CD14-positive monocyte (primary cell): Measurements from ENCODE around the gene TMEM185A. TPM values are rescaled to one million over a fixed set of nuclear protein-coding genes. Genes with fewer than 3 reads are reported as not detected.

Source experiments
- DNase-seq, 3 donors: peaks; one replicate each; pipeline ENCODE4 v3.0.0-alpha.2; 2011 to 2022
- H2AFZ ChIP-seq: 2 replicates; pipeline ENCODE4 v1.6.0; 2012; ENCODE audit warnings: mild to moderate bottlenecking, low read depth, low read length, inconsistent platforms; ENCODE audit not compliant: insufficient read depth, poor library complexity, severe bottlenecking
- H3K27ac ChIP-seq, 2 donors: 1 replicate in 1 of 2; 2 replicates in 1 of 2; pipeline ENCODE4 v1.5.1; 2012 to 2013; ENCODE audit warnings: low read length in 2 of 2, control low read depth in 1 of 2, inconsistent platforms in 1 of 2, low read depth in 1 of 2, mild to moderate bottlenecking in 1 of 2
- H3K27me3 ChIP-seq, 2 donors: one replicate each; pipeline versions ENCODE4 v1.6.0 to v1.6.1; 2011 to 2013; ENCODE audit warnings: low read length in 2 of 2; ENCODE audit not compliant: control insufficient read depth in 2 of 2, insufficient read depth in 2 of 2
- H3K36me3 ChIP-seq, 2 donors: replicated peaks in 1 of 2; 1 replicate in 1 of 2; 2 replicates in 1 of 2; pipeline versions ENCODE4 v1.5.1 to v1.6.1; 2012 to 2013; ENCODE audit warnings: low read length in 2 of 2, control low read depth in 1 of 2, inconsistent platforms in 1 of 2, mild to moderate bottlenecking in 1 of 2; ENCODE audit not compliant: insufficient read depth in 2 of 2, control insufficient read depth in 1 of 2
- H3K4me1 ChIP-seq, 2 donors: 1 replicate in 1 of 2; 2 replicates in 1 of 2; pipeline versions ENCODE4 v1.5.1 to v1.6.1; 2012 to 2013; ENCODE audit warnings: low read length in 2 of 2, control low read depth in 1 of 2, inconsistent platforms in 1 of 2, mild to moderate bottlenecking in 1 of 2, moderate library complexity in 1 of 2; ENCODE audit not compliant: insufficient read depth in 2 of 2, control insufficient read depth in 1 of 2
- H3K4me2 ChIP-seq: replicated peaks from 2 replicates; pipeline ENCODE3; 2012; ENCODE audit warnings: low read length, moderate library complexity, mild to moderate bottlenecking; ENCODE audit not compliant: poor library complexity, severe bottlenecking; ENCODE audit errors: extremely low read depth
- H3K4me3 ChIP-seq, 3 experiments: fragments of 200-600 bp in 1 of 3; sonication (generic) in 1 of 3; replicated peaks in 1 of 3; 1 replicate in 2 of 3; 2 replicates in 1 of 3; pipeline ENCODE4 v1.5.1; 2011 to 2013; ENCODE audit warnings: low read length in 3 of 3, mild to moderate bottlenecking in 3 of 3, control low read depth in 2 of 3, low read depth in 2 of 3, inconsistent platforms in 1 of 3, moderate library complexity in 1 of 3
- H3K79me2 ChIP-seq: 2 replicates; pipeline ENCODE4 v1.6.0; 2012; ENCODE audit warnings: mild to moderate bottlenecking, control low read depth, inconsistent platforms, low read length, moderate library complexity; ENCODE audit not compliant: insufficient read depth
- H3K9ac ChIP-seq: 2 replicates; pipeline ENCODE4 v1.6.0; 2017; ENCODE audit warnings: low read length, mild to moderate bottlenecking; ENCODE audit not compliant: insufficient read depth, poor library complexity, severe bottlenecking
- H3K9me3 ChIP-seq, 2 donors: replicated peaks in 1 of 2; 1 replicate in 1 of 2; 2 replicates in 1 of 2; pipeline versions ENCODE4 v1.5.1 to v1.6.1; 2012 to 2013; ENCODE audit warnings: low read length in 2 of 2, control low read depth in 1 of 2; ENCODE audit not compliant: control insufficient read depth in 1 of 2, insufficient read depth in 1 of 2
- H4K20me1 ChIP-seq: 2 replicates; pipeline ENCODE4 v1.6.0; 2012; ENCODE audit warnings: mild to moderate bottlenecking, low read length, control low read depth, moderate library complexity; ENCODE audit not compliant: insufficient read depth
- H3K27ac Mint-ChIP-seq, 7 donors: one replicate each; pipeline ENCODE4 v1.8.0; 2020; ENCODE audit warnings: mild to moderate bottlenecking in 7 of 7, mixed read lengths in 7 of 7, moderate library complexity in 6 of 7, inconsistent platforms in 2 of 7
- H3K27me3 Mint-ChIP-seq, 3 donors: one replicate each; pipeline ENCODE4 v1.8.0; 2021 to 2022; ENCODE audit warnings: low read depth in 3 of 3, mild to moderate bottlenecking in 3 of 3, mixed read lengths in 3 of 3, moderate library complexity in 3 of 3, inconsistent platforms in 1 of 3
- H3K36me3 Mint-ChIP-seq, 2 donors: one replicate each; pipeline ENCODE4 v1.8.0; 2020; ENCODE audit warnings: mixed read lengths in 2 of 2, inconsistent platforms in 1 of 2, mild to moderate bottlenecking in 1 of 2
- H3K4me1 Mint-ChIP-seq: one replicate; pipeline ENCODE4 v1.8.0; 2020; ENCODE audit warnings: mild to moderate bottlenecking, mixed read lengths
- H3K4me3 Mint-ChIP-seq, 2 donors: one replicate each; pipeline ENCODE4 v1.8.0; 2020; ENCODE audit warnings: mild to moderate bottlenecking in 2 of 2, mixed read lengths in 2 of 2, moderate library complexity in 1 of 2
- H3K9me3 Mint-ChIP-seq, 7 donors: one replicate each; pipeline ENCODE4 v1.8.0; 2020 to 2022; ENCODE audit warnings: mixed read lengths in 7 of 7, mild to moderate bottlenecking in 6 of 7, moderate library complexity in 6 of 7, inconsistent platforms in 2 of 7
- WGBS: methylation state at CpG from one replicate; pipeline ENCODE4 v1.1.5; 2013; ENCODE audit warnings: missing lambda C conversion rate; ENCODE audit not compliant: insufficient coverage; 5-methylcytosine and 5-hydroxymethylcytosine counted together
- intact Hi-C, 2 donors: fragments of 100-400 bp; cut with micrococcal nuclease; formaldehyde crosslinking; loops; one replicate each; pipeline versions ENCODE4 v1.15.0 to v1.15.1; 2023
- polyA plus RNA-seq, 3 donors: library from polyadenylated mRNA; depleted of rRNA in 1 of 3; unstranded in 2 of 3; stranded (reverse) in 1 of 3; fragments of 300-500 nt in 2 of 3; fragments of >200 nt in 1 of 3; fragmentation: Illumina TruSeq in 2 of 3; gene quantifications; 1 replicate in 2 of 3; 2 replicates in 1 of 3; pipeline ENCODE4 v1.2.3, GENCODE V29; 2012 to 2021
- TF ChIP-seq, protein P1 (sequence below): fragments of 200-600 bp; IDR thresholded peaks from one replicate; pipeline ENCODE4 v1.8.0; 2022; ENCODE audit warnings: antibody characterized with exemption, mild to moderate bottlenecking

Gene TMEM185A
- polyA plus RNA-seq, 3 donors = 9.1 to 12.8 (median 12.0) TPM

DNA sequence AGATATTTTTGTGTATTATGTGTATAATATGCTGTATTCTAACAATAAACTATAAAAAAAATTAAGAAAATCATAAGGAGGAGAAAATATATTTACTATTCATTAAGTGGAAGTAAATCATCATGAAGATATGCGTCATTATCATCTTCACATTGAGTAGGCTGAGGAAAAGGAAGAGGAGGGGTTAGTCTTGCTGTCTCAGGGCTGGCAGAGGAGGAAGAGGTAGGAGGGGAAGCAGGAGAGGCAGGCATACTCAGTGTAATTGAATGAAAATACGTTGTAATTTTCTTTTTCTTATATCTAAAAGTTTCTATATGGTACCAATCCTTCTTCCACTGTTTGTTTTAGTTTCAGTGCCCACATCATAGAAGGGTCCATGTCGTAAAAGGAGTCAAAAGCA is 9.8 kb upstream of the TMEM185A start:
- Histone ChIP-seq H3K4me3 (no peak overlapping the region), H2AFZ (no peak overlapping the region), H3K27ac (no peak overlapping the region), H3K4me1 (no peaks in the 10 kb centered on the region), H4K20me1 (no peaks in the 10 kb centered on the region), H3K27me3 (no peaks in the 10 kb centered on the region), H3K79me2 (no peaks in the 10 kb centered on the region), H3K9ac (no peak overlapping the region), H3K9me3 (no peaks in the 10 kb centered on the region), H3K36me3 (no peaks in the 10 kb centered on the region), H3K4me2 (no peak overlapping the region)
- Mint-ChIP-seq H3K9me3 (peaks cover 0 to 11% (median 5%) of the 10 kb centered on the region in 7 donors), H3K4me3 (no peak overlapping the region), H3K27ac (peak overlapping the region in 1 of 7 donors; percentile 70), H3K36me3 (no peaks in the 10 kb centered on the region), H3K27me3 (no peaks in the 10 kb centered on the region), H3K4me1 (no peaks in the 10 kb centered on the region)
- TF ChIP-seq, protein P1, sequence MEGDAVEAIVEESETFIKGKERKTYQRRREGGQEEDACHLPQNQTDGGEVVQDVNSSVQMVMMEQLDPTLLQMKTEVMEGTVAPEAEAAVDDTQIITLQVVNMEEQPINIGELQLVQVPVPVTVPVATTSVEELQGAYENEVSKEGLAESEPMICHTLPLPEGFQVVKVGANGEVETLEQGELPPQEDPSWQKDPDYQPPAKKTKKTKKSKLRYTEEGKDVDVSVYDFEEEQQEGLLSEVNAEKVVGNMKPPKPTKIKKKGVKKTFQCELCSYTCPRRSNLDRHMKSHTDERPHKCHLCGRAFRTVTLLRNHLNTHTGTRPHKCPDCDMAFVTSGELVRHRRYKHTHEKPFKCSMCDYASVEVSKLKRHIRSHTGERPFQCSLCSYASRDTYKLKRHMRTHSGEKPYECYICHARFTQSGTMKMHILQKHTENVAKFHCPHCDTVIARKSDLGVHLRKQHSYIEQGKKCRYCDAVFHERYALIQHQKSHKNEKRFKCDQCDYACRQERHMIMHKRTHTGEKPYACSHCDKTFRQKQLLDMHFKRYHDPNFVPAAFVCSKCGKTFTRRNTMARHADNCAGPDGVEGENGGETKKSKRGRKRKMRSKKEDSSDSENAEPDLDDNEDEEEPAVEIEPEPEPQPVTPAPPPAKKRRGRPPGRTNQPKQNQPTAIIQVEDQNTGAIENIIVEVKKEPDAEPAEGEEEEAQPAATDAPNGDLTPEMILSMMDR = no peak
- WGBS = no CpG with 5 or more reads among the region's 3 CpGs
- no peak for DNase-seq
- intact Hi-C loops = no loop called here

DNA sequence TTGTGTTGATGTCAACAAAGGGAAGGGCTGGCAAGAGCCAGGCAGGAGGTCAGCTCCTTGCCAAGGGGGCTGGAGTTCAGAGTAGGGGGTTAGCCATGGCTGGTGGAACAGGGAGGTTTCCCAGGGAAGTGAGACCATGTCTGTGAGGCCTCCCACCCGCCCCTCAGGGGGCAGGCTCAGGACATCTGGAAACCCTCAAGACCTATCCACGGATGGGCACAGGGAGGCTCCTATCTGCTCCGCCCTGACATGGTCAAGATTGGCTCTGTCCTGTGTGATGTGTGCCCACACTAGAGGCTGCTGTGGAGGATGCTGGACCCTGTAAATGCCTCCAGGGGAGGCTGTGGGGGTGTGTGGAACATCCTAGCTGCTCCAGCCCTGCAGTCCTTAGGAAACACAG is 8.0 kb upstream of the TMEM185A start:
- Mint-ChIP-seq H3K27me3 (peaks cover 0 to 3% (median 2%) of the 10 kb centered on the region in 3 donors), H3K27ac (no peak overlapping the region), H3K36me3 (no peaks in the 10 kb centered on the region), H3K4me3 (no peak overlapping the region), H3K4me1 (no peaks in the 10 kb centered on the region), H3K9me3 (peaks cover 0 to 11% (median 5%) of the 10 kb centered on the region in 7 donors)
- H3K4me1 ChIP-seq = no peaks in the 10 kb centered on the region
- no peak for DNase-seq
- WGBS = no CpG with 5 or more reads among the region's 3 CpGs
- H3K27me3 ChIP-seq = no peaks in the 10 kb centered on the region
- no peaks in the 10 kb centered on the region for H3K9me3 ChIP-seq
- H3K9ac ChIP-seq = no peak overlapping the region
- TF ChIP-seq, protein P1 = no peak
- H3K27ac ChIP-seq = no peak overlapping the region
- intact Hi-C loops = no loop called here
- no peaks in the 10 kb centered on the region for H3K79me2 ChIP-seq
- no peak overlapping the region for H2AFZ ChIP-seq
- H3K4me3 ChIP-seq = no peak overlapping the region
- H4K20me1 ChIP-seq = no peaks in the 10 kb centered on the region
- no peak overlapping the region for H3K4me2 ChIP-seq
- H3K36me3 ChIP-seq = no peaks in the 10 kb centered on the region
